IMR-90 (cell line): ENCODE measurements around the gene ZBED1. TPM values are rescaled to one million over a fixed set of nuclear protein-coding genes. Genes with fewer than 3 reads are reported as not detected.
"Not testable (repeated sequence)": the region's sequence is repeated elsewhere in the genome, so short reads cannot be mapped to it uniquely, and the experiment has no call there.

Source experiments
- ATAC-seq: fragments of 200-7000 bp; cut with Tn5 transposase; 2 replicates; pipeline ENCODE4 v1.9.1; 2020; ENCODE audit warnings: low read depth, mild to moderate bottlenecking, moderate library complexity
- BruUV-seq: library from RNA; stranded (reverse); fragments of 400-500 nt; replicated peaks from 2 replicates; lab custom pipeline; 2021; lab: Mats Ljungman, UMichigan
- CTCF ChIA-PET: fragments of 300-600 bp; formaldehyde crosslinking; extraction: SDS; loops from one replicate; lab custom pipeline; 2021; ENCODE audit warnings: antibody characterized with exemption; lab: Yijun Ruan, JAX
- POLR2A ChIA-PET: fragments of 300-600 bp; sonication (Branson Sonifier 250); formaldehyde crosslinking; loops from one replicate; lab custom pipeline; 2022; ENCODE audit warnings: antibody characterized with exemption; ENCODE audit not compliant: unreplicated experiment; lab: Charles Lee
- DNase-seq: peaks from one replicate; pipeline ENCODE4 v3.0.0; 2013
- H2AFZ ChIP-seq: replicated peaks from 2 replicates; pipeline ENCODE3; 2013; ENCODE audit warnings: low read length, mild to moderate bottlenecking; ENCODE audit not compliant: poor library complexity
- H2AK5ac ChIP-seq: 2 replicates; pipeline ENCODE4 v1.6.1; 2013; ENCODE audit warnings: low read depth, low read length, inconsistent platforms
- H2AK9ac ChIP-seq: replicated peaks from 2 replicates; pipeline ENCODE3; 2013; ENCODE audit warnings: mild to moderate bottlenecking, low read depth, low read length, moderate library complexity; ENCODE audit not compliant: poor library complexity
- H2BK120ac ChIP-seq: 2 replicates; pipeline ENCODE4 v1.6.1; 2013; ENCODE audit warnings: low read depth, low read length, inconsistent platforms
- H2BK15ac ChIP-seq: 3 replicates; pipeline ENCODE4 v1.6.1; 2013; ENCODE audit warnings: low read depth, low read length, inconsistent platforms
- H2BK20ac ChIP-seq: 2 replicates; pipeline ENCODE4 v1.6.1; 2013; ENCODE audit warnings: low read depth, mild to moderate bottlenecking, inconsistent platforms, low read length, moderate library complexity
- H2BK5ac ChIP-seq: 2 replicates; pipeline ENCODE4 v1.6.1; 2013; ENCODE audit warnings: mild to moderate bottlenecking, low read depth, low read length, inconsistent platforms; ENCODE audit not compliant: poor library complexity, severe bottlenecking
- H3K14ac ChIP-seq: replicated peaks from 2 replicates; pipeline ENCODE4 v1.6.1; 2013; ENCODE audit warnings: low read depth, low read length, inconsistent platforms
- H3K18ac ChIP-seq: 2 replicates; pipeline ENCODE4 v1.6.1; 2013; ENCODE audit warnings: low read depth, low read length, control low read depth
- H3K23ac ChIP-seq: 2 replicates; pipeline ENCODE4 v1.6.1; 2013; ENCODE audit warnings: low read depth, low read length, inconsistent platforms
- H3K27ac ChIP-seq: 2 replicates; pipeline ENCODE4 v1.5.1; 2013; ENCODE audit warnings: mild to moderate bottlenecking, control low read depth, low read length; ENCODE audit not compliant: insufficient read depth
- H3K27me3 ChIP-seq: 2 replicates; pipeline ENCODE4 v1.6.1; 2013; ENCODE audit warnings: low read length; ENCODE audit not compliant: control insufficient read depth, insufficient read depth
- H3K36me3 ChIP-seq: 2 replicates; pipeline ENCODE4 v1.6.1; 2013; ENCODE audit warnings: low read length, mixed read lengths; ENCODE audit not compliant: control insufficient read depth, insufficient read depth
- H3K4ac ChIP-seq: 2 replicates; pipeline ENCODE4 v1.6.1; 2013; ENCODE audit warnings: low read depth, low read length, inconsistent platforms
- H3K4me1 ChIP-seq: 2 replicates; pipeline ENCODE4 v1.6.1; 2013; ENCODE audit warnings: low read length, mixed read lengths; ENCODE audit not compliant: control insufficient read depth, insufficient read depth
- H3K4me2 ChIP-seq: 2 replicates; pipeline ENCODE4 v1.6.1; 2013; ENCODE audit warnings: low read depth, mild to moderate bottlenecking, control low read depth, low read length, moderate library complexity
- H3K4me3 ChIP-seq: 2 replicates; pipeline ENCODE4 v1.5.1; 2013; ENCODE audit warnings: low read depth, mild to moderate bottlenecking, control low read depth, low read length, moderate library complexity; ENCODE audit not compliant: insufficient read depth
- H3K56ac ChIP-seq: 2 replicates; pipeline ENCODE4 v1.6.1; 2013; ENCODE audit warnings: low read length, inconsistent platforms; ENCODE audit not compliant: insufficient read depth; ENCODE audit errors: extremely low read depth
- H3K79me1 ChIP-seq, 2 experiments: 2 replicates each; pipeline ENCODE4 v1.6.1; 2013; ENCODE audit warnings: low read length in 2 of 2, inconsistent platforms in 1 of 2, low read depth in 1 of 2
- H3K9ac ChIP-seq: 2 replicates; pipeline ENCODE4 v1.6.1; 2013; ENCODE audit warnings: low read depth, low read length, control low read depth
- H3K9me1 ChIP-seq: 2 replicates; pipeline ENCODE4 v1.6.1; 2013; ENCODE audit warnings: low read length, inconsistent platforms; ENCODE audit not compliant: insufficient read depth
- H3K9me3 ChIP-seq: 2 replicates; pipeline ENCODE4 v1.6.1; 2013; ENCODE audit warnings: low read length; ENCODE audit not compliant: control insufficient read depth, insufficient read depth
- H4K20me1 ChIP-seq: 2 replicates; pipeline ENCODE4 v1.6.1; 2013; ENCODE audit warnings: low read length, inconsistent platforms; ENCODE audit not compliant: insufficient read depth
- H4K5ac ChIP-seq: 2 replicates; pipeline ENCODE4 v1.6.1; 2013; ENCODE audit warnings: mild to moderate bottlenecking, low read depth, low read length, control low read depth
- H4K8ac ChIP-seq, 2 experiments: 2 replicates each; pipeline ENCODE4 v1.6.1; 2013; ENCODE audit warnings: low read depth in 2 of 2, low read length in 2 of 2, control low read depth in 1 of 2, inconsistent platforms in 1 of 2
- H4K91ac ChIP-seq: 2 replicates; pipeline ENCODE4 v1.6.1; 2013; ENCODE audit warnings: low read depth, low read length, inconsistent platforms; ENCODE audit not compliant: insufficient read depth
- WGBS, 2 experiments: methylation state at CpG; one replicate each; pipeline versions ENCODE4 v1.1.5 to v1.1.7; 2013; ENCODE audit warnings: missing lambda C conversion rate in 2 of 2; ENCODE audit not compliant: insufficient read length in 1 of 2; ENCODE audit errors: extremely low coverage in 2 of 2; 5-methylcytosine and 5-hydroxymethylcytosine counted together
- dilution Hi-C: fragments of 300-500 bp; cut with HindIII; formaldehyde crosslinking; loops from one replicate; pipeline ENCODE4 v1.14.3; 2018; ENCODE audit warnings: low sequenced_read_pairs; ENCODE audit not compliant: unreplicated experiment
- in situ Hi-C: fragments of 300-500 bp; cut with MboI; formaldehyde crosslinking; loops from 3 replicates; pipeline ENCODE4 v1.14.3; 2019; ENCODE audit warnings: low sequenced_read_pairs, inconsistent platforms, mixed read lengths
- intact Hi-C: fragments of 100-400 bp; cut with micrococcal nuclease; formaldehyde crosslinking; loops from 2 replicates; pipeline ENCODE4 v1.10.0; 2022
- polyA plus RNA-seq, 3 experiments: library from polyadenylated mRNA; depleted of rRNA; stranded (reverse); fragments of >200 nt; gene quantifications; 2 replicates each; pipeline ENCODE4 v1.2.3, GENCODE V29; 2012; ENCODE audit warnings: low replicate concordance in 1 of 3
- total RNA-seq: library from RNA; depleted of rRNA; stranded (reverse); fragments of >200 nt; gene quantifications from 2 replicates; pipeline ENCODE4 v1.2.3, GENCODE V29; 2012

ZBED1 gene
- total and polyA plus RNA-seq, 2 of the 4 experiments (the other 2 are of a cell fraction) = 13.1 to 21.5 TPM

DNA sequence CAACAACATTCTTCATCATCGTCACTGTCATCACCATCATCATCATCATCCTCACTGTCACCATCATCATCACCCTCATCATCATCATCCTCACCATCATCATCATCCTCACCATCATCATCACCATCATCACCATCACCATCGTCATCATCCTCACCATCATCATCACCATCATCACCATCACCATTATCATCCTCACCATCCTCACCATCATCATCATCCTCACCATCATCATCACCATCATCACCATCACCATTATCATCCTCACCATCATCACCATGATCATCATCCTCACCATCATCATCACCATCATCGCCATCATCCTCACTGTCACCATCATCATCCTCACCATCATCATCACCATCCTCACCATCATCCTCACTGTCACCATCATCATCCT, 18.9 kb upstream of the ZBED1 start:
- H4K8ac ChIP-seq, H2AK5ac ChIP-seq, H3K9me1 ChIP-seq, POLR2A ChIA-PET, H2AFZ ChIP-seq, H3K23ac ChIP-seq, H3K4me2 ChIP-seq, intact Hi-C loops, dilution Hi-C loops, H3K4me1 ChIP-seq, H3K36me3 ChIP-seq, H3K14ac ChIP-seq, H2BK20ac ChIP-seq, H4K5ac ChIP-seq, H2BK15ac ChIP-seq, H3K9me3 ChIP-seq, H3K27me3 ChIP-seq, H4K20me1 ChIP-seq, H2AK9ac ChIP-seq, in situ Hi-C loops, H2BK120ac ChIP-seq, CTCF ChIA-PET, H3K27ac ChIP-seq, H3K4me3 ChIP-seq, H3K9ac ChIP-seq, H4K91ac ChIP-seq, ATAC-seq, DNase-seq, H3K18ac ChIP-seq, H3K4ac ChIP-seq, BruUV-seq, H3K79me1 ChIP-seq, H3K56ac ChIP-seq: not testable (repeated sequence)
- peak overlapping the region; percentile 39 for H2BK5ac ChIP-seq
- WGBS, 2 experiments = 58 to 100% methylated on average over 1 to 3 of the region's 3 CpGs
